ENCODE data around the gene SPEN.
"Not testable (repeated sequence)": the region's sequence is repeated elsewhere in the genome, so short reads cannot be mapped to it uniquely, and the experiment has no call there.

Gene SPEN

GRCh38 chr1:15847100-15847892 is at the start of gene SPEN:
SPEN (plus strand) TSS chr1:15847707; CDS start chr1:15848068, 361 bp downstream.
- peak; percentile 93 for DNase-seq

GRCh38 chr1:15799004-15799867 is 48.3 kb upstream of the SPEN start:
- no peak for DNase-seq

GRCh38 chr1:15799928-15800835 is 47.3 kb upstream of the SPEN start:
- no peak for DNase-seq

- DNase-seq: no peak
Measured at GRCh38 chr1:15802234-15802965, 45.1 kb upstream of the SPEN start.

GRCh38 chr1:15803380-15803779 is 44.1 kb upstream of the SPEN start:
- peak; percentile 10 to 32 for DNase-seq

- DNase-seq: no peak
Measured at GRCh38 chr1:15804060-15804459, 43.4 kb upstream of the SPEN start.

- no peak for DNase-seq
Measured at GRCh38 chr1:15807121-15807520, 40.4 kb upstream of the SPEN start.

- DNase-seq: not testable (repeated sequence)
Measured at GRCh38 chr1:15807549-15807948, 40.0 kb upstream of the SPEN start, which contains the start of gene UQCRHL. UQCRHL (minus strand) TSS chr1:15807649; CDS start chr1:15807649, 0 bp downstream.

- no peak for DNase-seq
Measured at GRCh38 chr1:15808955-15809354, 38.6 kb upstream of the SPEN start.

- no peak for DNase-seq
Measured at GRCh38 chr1:15810073-15810472, 37.4 kb upstream of the SPEN start.

- no peak for DNase-seq
Measured at GRCh38 chr1:15816674-15817073, 30.8 kb upstream of the SPEN start.

GRCh38 chr1:15820478-15820877 is 27.0 kb upstream of the SPEN start:
- no peak for DNase-seq

- peak in 1 of 2 experiments; percentile 14 for DNase-seq
Measured at GRCh38 chr1:15825800-15826199, 21.7 kb upstream of the SPEN start.

- DNase-seq: no peak
Measured at GRCh38 chr1:15826810-15827507, 20.5 kb upstream of the SPEN start.

- not testable (repeated sequence) for DNase-seq
Measured at GRCh38 chr1:15827567-15827966, 19.9 kb upstream of the SPEN start.

- not testable (repeated sequence) for DNase-seq
Measured at GRCh38 chr1:15828931-15829330, 18.6 kb upstream of the SPEN start.

GRCh38 chr1:15830258-15830657 is 17.2 kb upstream of the SPEN start:
- peak; percentile 38 to 48 for DNase-seq

GRCh38 chr1:15833069-15833679 is 14.3 kb upstream of the SPEN start:
- peak; percentile 50 to 78 for DNase-seq

- DNase-seq: no peak
Measured at GRCh38 chr1:15833842-15834405, 13.6 kb upstream of the SPEN start.

GRCh38 chr1:15834406-15835204 is 12.9 kb upstream of the SPEN start:
- DNase-seq: peak; percentile 91 to 93

All from Kasumi-1 (cell line).